Activated naive CD8-positive, alpha-beta T cell treated with anti-CD3 and anti-CD28 coated beads, Interleukin-2, amount 50 U/mL, for 16 hours (primary cell): ENCODE results near the gene COG2.
"Not testable (repeated sequence)": the region's sequence is repeated elsewhere in the genome, so short reads cannot be mapped to it uniquely, and the experiment has no call there.

Source experiments
- DNase-seq: peaks from one replicate; pipeline ENCODE4 v3.0.0-alpha.2; 2020; ENCODE audit warnings: low read depth, low spot score

Gene COG2

DNA sequence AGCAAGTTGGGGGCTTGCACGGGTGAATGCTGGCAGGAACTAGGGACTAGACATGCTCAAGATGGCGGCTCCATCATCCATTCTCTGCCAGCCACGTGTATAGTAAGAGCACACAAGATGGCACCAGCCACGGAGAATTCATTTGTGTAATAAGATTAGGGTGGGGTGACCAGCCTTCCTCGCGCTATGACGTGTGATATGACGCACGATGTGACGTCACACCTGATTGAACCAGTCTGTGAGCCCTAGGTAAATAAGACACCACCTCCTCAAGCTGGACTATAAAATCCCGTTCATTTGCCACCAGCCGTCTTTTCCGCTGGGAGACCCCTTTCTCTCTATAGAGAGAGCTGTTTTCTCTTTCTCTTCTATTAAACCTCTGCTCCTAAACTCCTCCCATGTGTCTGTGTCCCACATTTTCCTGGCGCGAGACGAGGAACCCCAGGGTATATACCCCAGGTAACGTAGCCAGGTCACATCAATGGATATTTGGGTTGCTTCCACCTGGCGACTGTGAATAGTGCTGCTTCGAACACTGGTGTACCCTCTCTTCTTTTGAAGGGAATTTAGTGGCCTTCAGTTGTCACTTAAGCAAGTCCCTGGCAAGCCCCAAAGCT lies 18.1 kb upstream of the COG2 start:
- no peak for DNase-seq

DNA sequence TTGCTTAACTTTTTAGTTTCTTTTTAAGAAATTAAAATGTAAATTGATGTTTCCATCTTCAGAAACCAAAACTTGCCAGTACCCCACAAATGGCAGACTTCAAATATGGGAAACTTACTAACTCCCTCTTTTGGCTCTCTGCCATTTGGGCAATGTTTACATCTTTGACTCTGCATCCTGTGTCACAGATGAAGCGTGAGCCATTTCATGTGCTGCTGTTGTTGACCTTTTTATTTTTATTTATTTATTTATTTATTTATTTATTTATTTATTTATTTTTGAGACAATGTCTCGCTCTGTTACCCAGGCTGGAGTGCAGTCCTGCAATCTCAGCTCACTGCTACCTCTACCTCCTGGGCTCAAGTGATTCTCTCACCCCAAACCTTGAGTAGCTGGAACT lies 16.0 kb upstream of the COG2 start:
- no peak for DNase-seq

DNA sequence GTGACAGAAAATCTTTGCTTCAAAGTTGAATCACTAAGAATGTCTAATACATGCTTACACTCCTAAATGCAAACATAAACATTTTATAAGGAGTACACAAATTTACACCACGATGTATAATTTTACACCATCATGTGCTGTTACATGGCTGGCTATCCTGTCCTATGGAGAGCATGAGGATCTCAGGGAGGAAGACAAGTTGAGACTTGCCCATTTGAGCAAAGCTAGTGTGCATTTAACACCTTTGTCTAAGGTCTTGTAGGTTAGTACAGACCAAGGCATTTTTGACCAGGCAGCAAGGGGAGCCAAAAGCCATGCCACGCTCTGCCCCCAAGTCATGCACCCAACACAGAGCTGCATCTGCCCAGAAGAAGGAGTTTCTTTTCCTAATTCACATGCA lies 14.5 kb upstream of the COG2 start:
- no peak for DNase-seq

- no peak for DNase-seq
Measured at GRCh38 chr1:230629511-230629910, 12.8 kb upstream of the COG2 start.

DNA sequence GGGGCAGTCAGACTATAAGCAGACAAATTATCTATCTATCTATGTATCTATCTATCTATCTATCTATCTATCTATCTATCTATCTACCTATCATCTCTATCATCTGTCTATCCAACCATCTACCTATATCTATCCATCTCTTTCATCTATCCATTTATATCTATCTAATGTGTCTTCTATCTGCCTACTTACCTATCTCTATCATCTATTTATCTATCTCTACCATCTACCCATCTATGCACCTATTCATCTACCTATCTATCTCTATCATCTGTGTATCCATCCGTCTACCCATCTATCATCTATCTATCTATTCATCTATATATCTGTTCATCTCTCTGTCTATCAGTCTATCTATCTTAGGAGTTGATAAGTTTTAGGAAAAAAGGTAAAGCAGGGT lies 10.8 kb upstream of the COG2 start:
- DNase-seq: no peak

DNA sequence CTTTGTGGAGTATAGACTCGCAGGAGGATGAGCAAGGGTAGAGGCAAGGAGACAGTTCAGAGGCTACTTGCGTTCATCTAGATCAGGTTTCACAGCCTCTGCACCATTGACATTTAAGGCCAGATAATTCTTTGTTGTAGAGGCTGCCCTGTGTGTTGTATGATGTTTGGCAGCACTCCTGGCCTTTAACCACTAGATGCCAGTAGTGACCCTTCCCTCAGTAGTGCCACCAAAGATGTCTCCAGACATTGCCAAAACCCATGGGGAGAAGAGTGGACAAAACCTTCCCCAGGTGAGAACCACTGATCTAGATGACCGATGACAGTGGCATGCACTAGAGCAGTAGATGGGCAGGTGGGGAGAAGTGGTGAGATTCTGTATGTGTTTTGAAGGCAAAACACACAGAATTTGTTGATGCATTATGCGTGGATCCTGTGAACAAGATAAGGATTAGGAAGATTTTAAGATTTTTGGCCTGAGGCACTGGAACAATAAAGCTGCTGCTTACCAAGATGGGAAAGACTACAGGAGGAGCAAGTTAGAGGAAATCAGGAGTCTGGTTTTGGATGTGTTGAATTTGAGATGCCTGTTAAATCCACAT lies 9.9 kb upstream of the COG2 start:
- DNase-seq: no peak

DNA sequence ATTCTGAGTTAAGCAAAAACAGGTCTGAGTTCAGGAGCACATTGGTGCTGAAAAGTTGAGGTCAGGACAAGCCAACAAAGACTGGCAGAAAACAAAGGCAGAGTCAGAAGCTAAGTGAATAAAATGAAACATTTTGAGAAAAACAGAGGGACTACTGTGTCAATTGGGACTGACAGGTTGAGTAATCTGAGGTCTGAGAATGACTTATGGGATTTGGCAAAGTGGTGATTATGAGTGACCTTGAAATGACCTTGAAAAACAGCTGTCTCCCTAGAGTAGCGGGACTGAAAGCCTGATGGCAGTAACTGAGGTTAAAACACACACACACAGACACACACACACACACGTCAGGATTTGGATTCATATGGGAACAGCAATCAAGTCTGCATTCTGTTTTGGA lies 8.8 kb upstream of the COG2 start:
- DNase-seq: no peak

- no peak for DNase-seq
Measured at GRCh38 chr1:230634384-230634783, 7.9 kb upstream of the COG2 start.

DNA sequence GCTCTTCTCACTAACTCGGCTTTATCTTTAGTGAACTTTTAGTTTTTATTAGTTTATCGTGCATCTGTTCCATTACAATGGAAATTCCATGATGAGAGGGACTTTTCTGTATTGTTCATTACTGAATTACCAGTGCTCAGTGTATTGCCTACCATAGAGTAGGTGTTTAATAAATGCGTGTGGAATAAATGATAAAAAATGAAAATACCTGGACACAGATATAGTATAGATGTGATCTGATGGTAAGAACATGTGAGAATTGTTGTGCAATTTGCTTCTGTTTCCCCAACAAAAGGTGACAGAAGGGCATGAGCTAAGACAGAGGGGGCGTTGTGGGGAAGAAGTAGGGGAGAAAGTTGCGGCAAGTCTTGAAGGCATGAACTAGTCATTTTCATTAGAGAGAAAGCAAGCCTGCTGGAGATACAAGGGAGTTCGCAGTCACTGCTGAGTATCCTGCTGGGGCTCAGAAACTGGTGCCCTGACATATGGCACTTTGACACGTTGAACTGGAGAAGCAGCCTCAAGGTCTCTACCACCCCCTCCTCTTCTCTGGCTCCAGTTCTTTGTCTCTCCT lies 5.6 kb upstream of the COG2 start:
- no peak for DNase-seq

DNA sequence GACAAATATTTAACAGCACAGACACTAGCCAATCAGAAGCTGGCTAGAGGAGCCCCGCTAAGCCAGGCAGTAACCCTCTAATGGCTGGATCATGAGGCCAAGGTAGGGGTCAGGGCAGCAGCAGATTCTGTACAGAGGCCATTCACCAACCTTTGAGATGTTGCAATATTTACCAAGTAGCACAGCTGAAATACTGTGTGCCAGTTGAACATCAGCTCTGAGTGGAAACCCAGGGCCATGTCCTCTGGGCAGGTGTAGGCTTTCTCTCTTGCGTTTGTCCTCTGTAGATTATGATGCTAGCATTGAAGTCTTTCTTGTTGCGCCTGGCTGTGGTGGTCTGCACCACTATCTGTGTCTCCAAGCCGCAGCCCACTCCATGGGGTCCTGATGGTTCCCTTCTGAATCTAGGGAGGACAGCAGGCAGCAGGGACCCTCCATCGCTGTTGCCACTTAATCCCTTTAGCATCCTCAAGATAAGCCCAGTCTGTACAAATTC lies 2.5 kb upstream of the COG2 start:
- no peak for DNase-seq

DNA sequence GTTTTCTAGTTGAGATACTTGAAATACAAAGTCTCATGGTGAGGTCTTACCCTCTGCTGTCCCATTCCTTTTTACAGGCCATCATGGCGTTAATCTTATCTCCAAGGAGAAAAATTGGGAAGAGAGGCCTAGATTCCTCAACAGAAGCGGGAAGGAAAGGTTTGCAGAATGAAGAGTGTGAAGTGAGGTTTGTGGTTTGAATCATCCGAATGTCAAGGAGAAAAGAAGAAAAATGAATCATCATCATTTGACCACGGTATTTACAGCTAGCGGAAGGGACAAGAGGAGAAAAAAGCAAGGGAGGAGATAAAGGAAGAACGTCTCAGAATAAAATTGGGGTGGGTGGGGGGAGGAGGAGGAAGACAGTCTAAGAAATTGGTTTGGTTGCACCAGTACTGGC lies 935 bp upstream of the COG2 start:
- DNase-seq: no peak

DNA sequence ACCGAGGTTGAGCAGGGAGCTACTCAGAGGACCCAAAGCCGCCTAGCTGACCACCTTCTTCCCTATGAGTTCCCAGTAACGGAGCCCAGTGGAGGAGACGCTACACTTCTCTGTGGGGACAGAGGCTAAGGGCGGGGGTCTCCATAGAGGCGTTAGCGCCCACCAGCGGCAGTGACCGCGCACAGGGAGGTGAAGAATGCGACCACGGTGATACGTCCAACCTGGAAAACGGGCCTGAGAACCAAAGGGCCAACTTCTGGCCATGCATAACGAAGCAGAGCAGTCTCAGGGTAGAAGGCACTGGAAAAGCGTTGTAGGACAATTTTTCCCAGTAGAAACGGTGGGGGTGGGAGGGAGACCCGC lies 400 bp upstream of the COG2 start:
- no peak for DNase-seq

GRCh38 chr1:230643908-230644307 lies 1.6 kb downstream of the COG2 start:
- no peak for DNase-seq

DNA sequence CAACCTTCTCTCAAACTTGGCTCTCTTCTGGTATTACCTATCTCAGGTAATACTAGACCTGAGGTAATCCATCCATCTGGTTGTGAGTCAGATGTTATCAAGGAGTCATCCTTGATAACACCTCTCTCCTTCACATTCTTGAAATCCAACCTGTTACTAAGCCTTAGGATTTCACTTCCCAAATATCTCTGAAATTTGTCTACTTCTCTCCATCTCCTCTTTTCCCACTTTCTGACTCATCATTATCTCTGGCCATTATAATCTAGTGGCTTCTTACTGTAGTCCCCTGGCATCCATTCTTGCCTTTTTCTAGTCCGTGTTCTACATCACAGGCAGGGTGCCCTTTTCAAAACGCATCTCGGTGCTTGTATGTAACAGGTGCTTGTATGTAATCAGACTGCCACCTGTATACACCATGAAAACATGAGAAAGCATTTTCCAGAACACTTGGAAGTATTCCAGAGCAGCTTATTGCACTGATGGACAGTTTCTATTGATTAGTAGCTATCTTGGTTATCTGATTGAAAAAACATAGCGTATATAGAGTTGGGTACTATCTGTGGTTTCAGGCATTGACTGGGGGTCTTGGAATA lies 4.5 kb downstream of the COG2 start:
- DNase-seq: no peak

GRCh38 chr1:230647321-230647720 lies 5.0 kb downstream of the COG2 start:
- no peak for DNase-seq

DNA sequence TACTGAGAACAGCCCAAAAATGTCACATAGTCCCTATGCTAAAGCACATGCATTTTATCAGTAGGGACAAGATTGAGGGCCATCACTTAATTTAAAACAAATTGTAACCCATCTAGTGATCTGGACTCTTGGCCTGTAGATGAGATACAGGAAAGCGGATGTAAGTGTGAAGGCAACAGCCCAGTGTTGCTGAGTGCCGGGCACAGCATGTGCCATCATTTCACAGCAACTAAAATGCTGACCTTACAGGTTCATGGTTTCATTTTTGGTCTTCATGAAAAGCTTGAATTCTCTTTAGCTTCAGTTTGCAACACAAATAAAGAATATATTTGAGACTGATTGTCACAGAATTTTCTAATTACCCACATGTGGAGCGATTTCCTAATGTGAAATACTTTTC lies 5.8 kb downstream of the COG2 start:
- DNase-seq: no peak

GRCh38 chr1:230650300-230650699 lies 8.0 kb downstream of the COG2 start:
- DNase-seq: no peak

- no peak for DNase-seq
Measured at GRCh38 chr1:230651235-230651634, 9.0 kb downstream of the COG2 start.

GRCh38 chr1:230656719-230657118 lies 14.4 kb downstream of the COG2 start:
- DNase-seq: not testable (repeated sequence)

DNA sequence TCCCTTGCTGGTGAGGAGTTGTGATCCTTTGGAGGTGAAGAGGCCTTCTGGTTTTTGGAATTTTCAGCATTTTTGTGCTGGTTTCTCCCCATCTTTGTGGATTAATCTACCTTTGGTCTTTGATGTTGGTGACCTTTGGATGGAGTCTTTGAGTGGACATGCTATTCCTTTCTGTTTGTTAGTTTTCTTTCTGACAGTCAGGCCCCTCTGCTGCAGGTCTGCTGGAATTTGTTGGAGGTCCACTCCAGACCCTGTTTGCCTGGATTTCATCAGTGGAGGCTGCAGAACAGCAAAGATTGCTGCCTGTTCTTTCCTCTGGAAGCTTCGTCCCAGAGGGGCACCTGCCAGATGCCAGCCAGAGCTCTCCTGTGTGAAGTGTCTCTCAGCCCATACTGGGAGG lies 15.8 kb downstream of the COG2 start:
- DNase-seq: not testable (repeated sequence)

DNA sequence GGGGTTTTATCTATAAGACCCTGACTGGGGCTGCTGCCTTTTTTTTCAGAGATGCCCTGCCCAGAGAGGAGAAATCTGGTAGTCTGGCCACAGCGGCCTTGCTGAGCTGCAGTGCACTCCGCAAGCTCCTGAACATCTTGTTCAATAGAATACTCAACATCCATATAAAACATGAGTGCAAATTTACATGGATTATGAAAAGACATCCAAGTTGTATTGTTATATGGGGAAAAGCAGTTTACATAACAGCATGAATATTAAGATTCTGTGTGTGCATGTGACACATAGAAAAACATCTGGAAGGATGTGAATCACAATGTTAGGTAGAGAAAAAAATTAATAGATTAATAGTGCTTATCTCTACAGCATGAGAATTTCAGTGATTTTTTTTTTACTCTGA lies 16.4 kb downstream of the COG2 start:
- no peak for DNase-seq

- DNase-seq: no peak
Measured at GRCh38 chr1:230661976-230662375, 19.7 kb downstream of the COG2 start.

DNA sequence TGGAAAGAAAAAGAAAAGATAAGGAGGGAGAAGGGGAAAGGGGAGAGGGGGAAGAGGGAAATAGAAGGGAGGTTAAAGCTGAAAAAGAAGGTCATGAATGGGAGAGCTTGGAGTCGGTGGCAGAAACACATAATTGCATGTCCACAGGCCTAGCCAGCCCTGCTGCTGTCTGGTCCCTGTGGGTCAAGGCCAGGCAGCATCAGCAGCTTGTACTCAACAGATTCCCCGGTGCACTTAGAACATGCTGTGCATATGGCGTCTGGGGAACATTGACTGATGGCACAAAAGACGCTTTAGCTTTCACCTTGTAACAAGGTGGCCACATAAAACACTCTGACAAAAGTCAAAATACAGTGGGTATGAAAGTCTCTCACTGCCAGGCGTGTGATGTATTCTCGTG lies 25.9 kb downstream of the COG2 start:
- DNase-seq: no peak
